Glomerular visceral epithelial cell (primary cell): ENCODE measurements around the gene PRDX4.
A peak's percentile ranks its signal among the peaks of the same experiment; 100 is the strongest.
"Not testable (repeated sequence)": the region's sequence is repeated elsewhere in the genome, so short reads cannot be mapped to it uniquely, and the experiment has no call there.

Experiments
- DNase-seq: peaks from one replicate; pipeline ENCODE4 v3.0.0-alpha.2; 2016; ENCODE audit errors: extremely low spot score

PRDX4 gene

GRCh38 chrX:23673108-23673507 lies 5.8 kb downstream of the PRDX4 start:
- DNase-seq = no peak

DNA sequence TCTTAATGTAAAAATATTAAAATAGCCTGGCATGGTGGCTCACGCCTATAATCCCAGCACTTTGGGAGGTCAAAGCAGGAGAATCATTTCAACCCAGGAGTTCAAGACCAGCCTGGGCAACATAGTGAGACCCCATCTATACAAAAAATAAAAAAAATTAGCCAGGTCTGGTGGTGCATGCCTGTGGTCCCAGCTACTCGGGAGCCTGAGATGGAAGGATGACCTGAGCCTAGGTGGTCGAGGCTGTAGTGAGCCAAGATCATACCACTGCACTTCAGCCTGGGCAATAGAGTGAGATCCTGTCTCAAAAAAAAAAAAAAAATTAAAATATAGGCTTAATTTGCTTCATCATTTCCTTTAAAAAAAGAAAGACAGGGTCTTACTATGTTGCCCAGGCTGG lies 9.2 kb downstream of the PRDX4 start:
- DNase-seq = not testable (repeated sequence)

- no peak for DNase-seq
These were observed 24.9 kb downstream of the PRDX4 start for GRCh38 chrX:23692166-23692565.

- DNase-seq = peak; percentile 48
These were observed 27.3 kb downstream of the PRDX4 start for GRCh38 chrX:23694606-23695005.

DNA sequence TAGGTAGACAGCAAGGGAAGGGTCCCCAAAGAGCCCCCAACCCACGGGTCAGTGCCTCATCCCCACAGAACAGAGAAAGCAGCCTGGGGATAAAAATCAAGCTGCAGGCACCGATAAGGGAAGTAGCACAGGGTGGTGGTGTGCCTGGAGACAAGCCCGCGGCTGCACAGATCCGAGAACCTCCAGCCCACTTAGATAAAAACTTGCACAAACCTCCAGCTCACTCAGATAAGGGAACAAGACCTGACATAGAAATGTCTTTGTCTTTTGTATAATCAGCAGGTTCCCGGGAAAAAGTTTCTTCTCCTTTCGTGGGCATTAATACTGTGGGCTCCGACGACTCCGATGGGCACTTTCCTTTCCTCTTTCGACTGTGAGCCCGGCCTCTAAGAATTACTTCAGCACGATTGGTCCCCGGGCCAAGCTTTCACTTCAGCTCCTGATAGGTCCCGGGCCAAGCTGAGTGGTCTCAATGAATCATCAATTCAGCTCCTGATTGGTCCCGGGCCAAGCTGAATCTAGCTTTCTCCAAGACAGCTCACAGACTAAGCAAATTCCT lies 32.4 kb downstream of the PRDX4 start:
- DNase-seq = no peak

DNA sequence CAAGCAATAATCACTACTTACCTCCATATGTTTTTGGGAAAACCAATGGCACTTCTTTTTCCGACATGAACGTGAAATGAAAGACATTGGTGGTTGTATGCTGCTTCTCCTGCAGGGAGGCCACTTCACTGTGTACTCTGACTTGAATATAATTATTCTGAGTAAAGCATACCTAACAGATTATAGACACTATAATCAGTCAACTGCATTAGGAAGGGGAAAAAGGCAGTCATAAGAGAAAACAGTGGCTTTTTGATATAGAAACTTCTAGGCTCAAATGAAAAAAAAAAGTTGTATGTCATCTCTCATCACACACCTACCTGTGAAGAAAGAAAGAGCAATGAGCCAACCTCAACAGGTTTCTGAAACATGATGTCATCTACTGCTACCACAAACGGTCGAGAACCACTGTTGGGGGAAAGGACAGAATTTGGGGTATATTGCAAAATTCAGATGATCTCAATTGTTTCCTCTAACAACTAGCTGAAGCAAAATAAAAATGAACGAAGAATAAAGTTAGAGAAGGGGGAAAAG lies 37.4 kb downstream of the PRDX4 start:
- no peak for DNase-seq

- no peak for DNase-seq
These were observed 37.9 kb downstream of the PRDX4 start for GRCh38 chrX:23705235-23705634.

DNA sequence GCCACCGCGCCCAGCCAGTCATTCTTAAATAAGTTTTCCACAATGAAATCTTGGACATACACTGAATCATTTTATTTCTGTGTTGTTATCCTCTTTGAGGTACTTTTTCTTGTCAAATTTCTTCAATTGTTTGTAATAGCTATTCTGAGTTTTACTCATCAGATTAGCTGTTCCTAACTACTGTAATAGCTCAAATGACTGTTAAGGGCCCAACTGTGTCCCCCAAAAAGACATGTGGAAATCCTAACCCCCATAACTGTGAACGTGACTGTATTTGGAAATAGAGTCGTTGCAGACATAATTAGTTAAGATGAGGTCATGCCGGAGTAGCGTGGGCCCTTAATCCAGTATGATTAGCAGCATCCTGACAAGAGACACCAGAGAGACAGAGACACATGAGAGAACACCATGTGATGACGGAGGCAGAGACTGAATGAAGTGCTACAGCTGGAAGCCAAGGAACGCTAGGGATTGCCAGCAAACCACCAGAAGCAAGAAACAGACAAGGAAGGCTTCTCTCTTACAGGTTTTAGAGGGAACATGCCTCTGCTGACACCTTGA lies 52.9 kb downstream of the PRDX4 start:
- no peak for DNase-seq

DNA sequence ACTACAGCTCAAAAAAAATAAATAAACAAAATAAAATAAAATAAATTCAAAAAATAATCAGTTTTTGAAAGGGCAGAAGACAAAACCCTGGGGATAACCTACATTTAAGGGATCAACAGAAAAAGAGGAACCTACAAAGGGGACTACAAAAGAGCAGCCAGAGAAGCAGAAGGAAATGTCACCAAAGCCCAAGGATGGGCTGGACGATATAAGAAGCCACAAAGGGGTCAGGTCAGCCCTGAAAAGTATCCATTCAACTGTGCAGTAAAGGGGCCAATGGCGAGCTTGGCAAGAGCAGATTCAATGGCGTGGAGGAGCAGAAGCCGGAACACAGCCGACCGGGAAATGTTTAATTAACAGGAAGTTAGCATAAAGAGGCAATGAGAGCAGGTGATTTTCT lies 58.9 kb downstream of the PRDX4 start:
- no peak for DNase-seq

- no peak for DNase-seq
These were observed 59.9 kb downstream of the PRDX4 start for GRCh38 chrX:23727206-23727605.

DNA sequence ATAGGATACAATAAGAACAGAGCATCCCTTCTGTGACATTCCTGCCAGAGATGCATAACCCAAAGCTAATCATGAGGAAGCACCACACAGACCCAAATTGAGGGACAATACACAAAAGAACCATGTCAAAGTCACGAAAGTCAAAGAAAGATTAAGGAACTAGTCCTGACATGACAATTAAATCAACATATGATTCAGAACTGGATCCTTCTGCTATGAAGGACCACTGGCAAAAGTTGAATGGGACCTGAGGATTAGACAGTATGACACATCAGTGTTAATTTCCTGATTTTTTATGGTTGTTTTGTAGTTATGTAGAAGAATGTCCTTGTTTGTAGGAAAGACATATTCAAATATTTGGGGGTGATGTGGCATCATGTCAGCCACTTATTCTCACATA lies 61.9 kb downstream of the PRDX4 start:
- no peak for DNase-seq

DNA sequence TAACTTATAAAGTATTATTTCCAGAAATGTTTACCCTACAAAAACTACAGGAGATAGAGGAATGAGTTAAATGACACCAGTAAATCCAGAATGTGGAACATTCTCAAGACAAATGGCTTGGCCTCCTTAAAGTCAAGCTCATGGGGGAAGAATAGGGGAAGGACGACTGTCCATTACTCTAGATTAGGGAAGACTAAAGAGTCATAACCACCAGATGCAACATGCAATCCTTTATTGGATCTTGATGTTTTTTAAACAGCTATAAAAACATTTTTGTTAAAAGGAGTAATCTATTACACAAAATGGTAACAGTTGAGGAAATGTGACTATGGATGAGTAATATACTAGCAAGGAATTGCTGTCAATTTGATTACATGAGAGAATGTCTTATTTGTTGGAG lies 64.7 kb downstream of the PRDX4 start:
- no peak for DNase-seq

DNA sequence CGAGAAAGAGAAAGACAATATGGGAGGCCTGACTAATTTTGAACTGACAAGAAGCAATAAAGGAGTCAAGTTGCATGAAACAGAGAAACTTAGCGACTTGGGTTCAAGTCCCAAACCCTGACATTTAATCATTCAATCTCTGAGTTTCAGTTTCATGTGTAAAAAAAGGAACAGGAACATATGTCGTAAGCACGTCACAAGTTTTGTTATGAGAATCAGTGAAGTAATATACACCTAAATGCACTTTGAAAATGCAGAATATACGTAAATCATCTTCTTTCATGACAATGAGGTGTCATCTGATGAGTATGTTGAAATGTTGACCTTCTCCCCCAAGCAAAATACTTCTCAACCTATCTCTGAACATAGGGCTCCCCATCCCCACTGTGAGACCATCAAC lies 65.4 kb downstream of the PRDX4 start:
- DNase-seq = no peak
